GM12878 (cell line): Measurements from ENCODE around the gene S1PR3. TPM values are rescaled to one million over a fixed set of nuclear protein-coding genes. Genes with fewer than 3 reads are reported as not detected.

Experiments used
- ATAC-seq: fragments of 200-7000 bp; cut with Tn5 transposase; 3 replicates; pipeline ENCODE4 v1.9.1; 2020; ENCODE audit warnings: mild to moderate bottlenecking, moderate library complexity
- BruUV-seq: library from RNA; stranded (reverse); fragments of 400-500 nt; replicated peaks from 2 replicates; lab custom pipeline; 2021; lab: Mats Ljungman, UMichigan
- CTCF ChIA-PET: fragments of 300-600 bp; sonication (Branson Sonifier 250); formaldehyde crosslinking; extraction: SDS; loops from one replicate; lab custom pipeline; 2021; ENCODE audit warnings: inconsistent platforms; lab: Yijun Ruan, JAX
- POLR2A ChIA-PET: fragments of 350-600 bp; formaldehyde crosslinking; extraction: SDS; loops from one replicate; lab custom pipeline; 2021; ENCODE audit warnings: inconsistent platforms; lab: Charles Lee
- RAD21 ChIA-PET: fragments of 300-600 bp; sonication (Branson Sonifier 250); formaldehyde crosslinking; loops from one replicate; lab custom pipeline; 2023; ENCODE audit warnings: antibody characterized with exemption; ENCODE audit not compliant: unreplicated experiment; lab: Charles Lee
- SMC1A ChIA-PET: fragments of 300-600 bp; sonication (Branson Sonifier 250); formaldehyde crosslinking; loops from one replicate; lab custom pipeline; 2023; ENCODE audit not compliant: unreplicated experiment, uncharacterized antibody; lab: Charles Lee
- DNase-seq: peaks from one replicate; pipeline ENCODE4 v3.0.0-alpha.2; 2011; ENCODE audit warnings: low read depth, low spot score
- FAIRE-seq: peaks from 3 replicates; lab custom pipeline; 2011; peaks lifted over from hg19 to GRCh38; lab: Jason Lieb, UNC
- H2AFZ ChIP-seq: 2 replicates; pipeline ENCODE4 v1.6.0; 2011; ENCODE audit warnings: low read depth, low read length, control low read depth; ENCODE audit not compliant: control insufficient read depth
- H3K27ac ChIP-seq: 2 replicates; pipeline ENCODE4 v1.5.1; 2011; ENCODE audit warnings: control low read depth; ENCODE audit not compliant: control insufficient read depth, insufficient read depth
- H3K27me3 ChIP-seq, 2 experiments: replicated peaks in 1 of 2; 2 replicates each; pipeline versions ENCODE4 v1.6.0 to v1.6.1; 2011; ENCODE audit warnings: low read length in 1 of 2; ENCODE audit not compliant: control insufficient read depth in 2 of 2, insufficient read depth in 2 of 2
- H3K36me3 ChIP-seq, 2 experiments: 2 replicates each; pipeline ENCODE4 v1.5.1; 2011; ENCODE audit warnings: low read length in 1 of 2; ENCODE audit not compliant: control insufficient read depth in 2 of 2, insufficient read depth in 2 of 2
- H3K4me1 ChIP-seq: 2 replicates; pipeline ENCODE4 v1.6.1; 2011; ENCODE audit warnings: mild to moderate bottlenecking, low read length, moderate library complexity, mixed read lengths; ENCODE audit not compliant: control insufficient read depth, insufficient read depth
- H3K4me2 ChIP-seq: 2 replicates; pipeline ENCODE4 v1.6.0; 2011; ENCODE audit warnings: control low read depth; ENCODE audit not compliant: control insufficient read depth, insufficient read depth
- H3K4me3 ChIP-seq: fragments of 200-600 bp; sonication (generic); 2 replicates; pipeline ENCODE4 v1.5.1; 2016
- H3K79me2 ChIP-seq: 2 replicates; pipeline ENCODE4 v1.6.0; 2011; ENCODE audit warnings: low read length; ENCODE audit not compliant: control insufficient read depth, insufficient read depth
- H3K9ac ChIP-seq: 2 replicates; pipeline ENCODE4 v1.8.0; 2011; ENCODE audit warnings: low read length, control low read depth, mixed read lengths; ENCODE audit not compliant: control insufficient read depth, insufficient read depth
- H3K9me3 ChIP-seq: replicated peaks from 3 replicates; pipeline ENCODE4 v1.5.1; 2011; ENCODE audit warnings: mild to moderate bottlenecking, low read length; ENCODE audit not compliant: control insufficient read depth, insufficient read depth
- H4K20me1 ChIP-seq: 2 replicates; pipeline ENCODE4 v1.6.0; 2011; ENCODE audit not compliant: control insufficient read depth, insufficient read depth
- ATF3 ChIP-seq: IDR thresholded peaks from 2 replicates; pipeline ENCODE4 v1.6.1; 2011; ENCODE audit warnings: low read depth, mild to moderate bottlenecking, low read length, moderate library complexity, borderline replicate concordance; ENCODE audit errors: extremely low read depth
- CBX5 ChIP-seq: sonication (generic); IDR thresholded peaks from 2 replicates; pipeline ENCODE4 v1.6.1; 2016; ENCODE audit warnings: low read depth, moderate library complexity, mild to moderate bottlenecking, inconsistent platforms
- CHD2 ChIP-seq: IDR thresholded peaks from 2 replicates; pipeline ENCODE4 v1.6.1; 2011; ENCODE audit warnings: low read depth, low read length, improper control_type of control experiment, borderline replicate concordance
- EGR1 ChIP-seq, 2 experiments: IDR thresholded peaks; 1 replicate in 1 of 2; 2 replicates in 1 of 2; pipeline ENCODE4 v1.6.1; 2011 to 2012; ENCODE audit warnings: low read depth in 2 of 2, low read length in 2 of 2, borderline replicate concordance in 1 of 2, mild to moderate bottlenecking in 1 of 2, moderate library complexity in 1 of 2
- HSF1 ChIP-seq: fragments of 150-350 bp; IDR thresholded peaks from 2 replicates; pipeline ENCODE4 v1.6.1; 2014; ENCODE audit warnings: mild to moderate bottlenecking, low read depth, low read length
- IKZF1 ChIP-seq: fragments of 450-650 bp; conservative IDR thresholded peaks from 2 replicates; pipeline ENCODE4 v1.6.1; 2017; ENCODE audit warnings: antibody characterized with exemption, mild to moderate bottlenecking
- IRF5 ChIP-seq: fragments of 450-650 bp; IDR thresholded peaks from 2 replicates; pipeline ENCODE4 v1.6.1; 2017; ENCODE audit warnings: borderline replicate concordance
- JUND ChIP-seq: IDR thresholded peaks from 2 replicates; pipeline ENCODE4 v1.6.1; 2012; ENCODE audit warnings: low read depth, mild to moderate bottlenecking, low read length, improper control_type of control experiment, moderate library complexity
- MTA2 ChIP-seq: fragments of 450-650 bp; IDR thresholded peaks from 2 replicates; pipeline ENCODE4 v1.6.1; 2016; ENCODE audit warnings: low read depth, mild to moderate bottlenecking, moderate library complexity
- NFXL1 ChIP-seq: fragments of 450-650 bp; IDR thresholded peaks from 2 replicates; pipeline ENCODE4 v1.6.1; 2017; ENCODE audit warnings: antibody characterized with exemption, mild to moderate bottlenecking, borderline replicate concordance
- NRF1 ChIP-seq: conservative IDR thresholded peaks from 2 replicates; pipeline ENCODE4 v1.6.1; 2011; ENCODE audit warnings: mild to moderate bottlenecking, low read depth, low read length, improper control_type of control experiment
- PAX5 ChIP-seq: IDR thresholded peaks from 2 replicates; pipeline ENCODE4 v1.6.1; 2011; ENCODE audit warnings: low read depth, low read length, borderline replicate concordance
- PML ChIP-seq: IDR thresholded peaks from 2 replicates; pipeline ENCODE4 v1.6.1; 2012; ENCODE audit warnings: low read length, inconsistent platforms
- SMC3 ChIP-seq: IDR thresholded peaks from 2 replicates; pipeline ENCODE4 v1.6.1; 2011; ENCODE audit warnings: low read length, improper control_type of control experiment, borderline replicate concordance
- STAT3 ChIP-seq: IDR thresholded peaks from 2 replicates; pipeline ENCODE4 v1.6.1; 2011; ENCODE audit warnings: low read depth, low read length, improper control_type of control experiment
- ZBTB11 ChIP-seq: fragments of 450-650 bp; formaldehyde crosslinking; IDR thresholded peaks from 2 replicates; pipeline ENCODE4 v1.5.0; 2022; ENCODE audit warnings: mild to moderate bottlenecking, missing genetic modification characterization
- ZNF24 ChIP-seq: fragments of 450-650 bp; IDR thresholded peaks from 2 replicates; pipeline ENCODE4 v1.6.1; 2017; ENCODE audit warnings: antibody characterized with exemption, mild to moderate bottlenecking
- ZNF622 ChIP-seq: fragments of 450-650 bp; IDR thresholded peaks from 2 replicates; pipeline ENCODE4 v1.6.1; 2017; ENCODE audit warnings: mild to moderate bottlenecking, inconsistent platforms
- ZZZ3 ChIP-seq: IDR thresholded peaks from 2 replicates; pipeline ENCODE4 v1.6.1; 2011; ENCODE audit warnings: low read depth; ENCODE audit not compliant: control insufficient read depth, insufficient read length
- WGBS: methylation state at CpG from one replicate; pipeline ENCODE4 v1.1.6; 2016; ENCODE audit warnings: low lambda C conversion rate; ENCODE audit not compliant: insufficient replicate concordance, insufficient coverage; ENCODE audit errors: missing lambda C conversion rate; 5-methylcytosine and 5-hydroxymethylcytosine counted together
- in situ Hi-C: fragments of 300-500 bp; cut with MboI; formaldehyde crosslinking; loops from 9 replicates; pipeline ENCODE4 v1.14.3; 2018; ENCODE audit warnings: mixed read lengths
- intact Hi-C: fragments of 100-400 bp; cut with micrococcal nuclease; formaldehyde crosslinking; loops from one replicate; pipeline ENCODE4 v1.14.2; 2022; ENCODE audit not compliant: unreplicated experiment
- polyA plus RNA-seq, 11 experiments: library from polyadenylated mRNA; depleted of rRNA in 4 of 11; unstranded in 6 of 11; stranded (reverse) in 5 of 11; fragments of >200 nt; fragmentation: Nextera tagmentation in 4 of 11; fragmentation: Illumina TruSeq in 1 of 11; extraction: Ambion mirVana in 4 of 11; extraction: Trizol in 1 of 11; gene quantifications; 1 replicate in 1 of 11; 2 replicates in 10 of 11; pipeline versions ENCODE4 v1.2.1 to v1.2.3, GENCODE V29; 2011 to 2016; ENCODE audit warnings: inconsistent platforms in 2 of 11, missing spikeins in 2 of 11, low read depth in 1 of 11
- total RNA-seq, 4 experiments: library from RNA; depleted of rRNA in 3 of 4; stranded (reverse); fragments of >200 nt in 3 of 4; fragmentation: Illumina TruSeq in 1 of 4; extraction: Trizol in 1 of 4; gene quantifications; 2 replicates each; pipeline versions ENCODE4 v1.2.1 to v1.2.3, GENCODE V29; 2013 to 2021

Gene S1PR3
- total and polyA plus RNA-seq, 10 of the 15 experiments (the other 5 are each of a cell fraction or from before 2014, with no cell fraction given) = 0.01 to 0.18 (median 0.01) TPM; not detected in 7

- Histone ChIP-seq H3K4me2 (no peak overlapping the region), H3K79me2 (no peaks in the 10 kb centered on the region), H2AFZ (no peak overlapping the region), H3K4me3 (no peak overlapping the region), H3K9me3 (no peaks in the 10 kb centered on the region), H3K27ac (no peak overlapping the region), H4K20me1 (no peaks in the 10 kb centered on the region; the same call in 1 of the 2 replicates), H3K4me1 (no peaks in the 10 kb centered on the region), H3K9ac (no peak overlapping the region), H3K27me3 (no peaks in the 10 kb centered on the region), H3K36me3 (no peaks in the 10 kb centered on the region)
- ChIA-PET CTCF (no interaction called here), POLR2A (no interaction called here), RAD21 (no interaction called here), SMC1A (no interaction called here)
- whole genome bisulfite sequencing = 20% methylated on average over 4 of the region's 4 CpGs
- BruUV-seq = no TSS peak
- no peak for FAIRE-seq
- no peak for ATAC-seq
- DNase-seq = no peak
- in situ Hi-C loops (no loop called here), intact Hi-C loops (loop anchor here (2.0 kb wide), 1 partner anchor 424 kb away; no protein-coding TSS in a partner anchor)
- TF ChIP-seq NRF1 (no peak), PAX5 (no peak), PML (no peak), CHD2 (no peak), EGR1 (IDR thresholded peaks at IDR 0.05; ENCODE audit: borderline replicate concordance in 1 of 2, low read depth in 2 of 2, low read length in 2 of 2) (no peak), NFXL1 (no peak), MTA2 (no peak), ZBTB11 (CRISPR knock-in tag) (no peak), ZNF622 (no peak), STAT3 (no peak), ATF3 (no peak), IRF5 (no peak), HSF1 (no peak), JUND (no peak), ZNF24 (no peak), IKZF1 (no peak), SMC3 (no peak), ZZZ3 (no peak), CBX5 (no peak)
Measured at GRCh38 chr9:88952976-88953375, 38.3 kb upstream of the S1PR3 start.
